ENCODE data around the gene C22orf39. TPM values are rescaled to one million over a fixed set of nuclear protein-coding genes. Genes with fewer than 3 reads are reported as not detected.
"Not testable (repeated sequence)": the region's sequence is repeated elsewhere in the genome, so short reads cannot be mapped to it uniquely, and the experiment has no call there.

The C22orf39 gene
- total and polyA plus RNA-seq, 2 donors (not counting 1 experiment from before 2014, with no cell fraction given), result 15.9 to 16.2 TPM

DNA sequence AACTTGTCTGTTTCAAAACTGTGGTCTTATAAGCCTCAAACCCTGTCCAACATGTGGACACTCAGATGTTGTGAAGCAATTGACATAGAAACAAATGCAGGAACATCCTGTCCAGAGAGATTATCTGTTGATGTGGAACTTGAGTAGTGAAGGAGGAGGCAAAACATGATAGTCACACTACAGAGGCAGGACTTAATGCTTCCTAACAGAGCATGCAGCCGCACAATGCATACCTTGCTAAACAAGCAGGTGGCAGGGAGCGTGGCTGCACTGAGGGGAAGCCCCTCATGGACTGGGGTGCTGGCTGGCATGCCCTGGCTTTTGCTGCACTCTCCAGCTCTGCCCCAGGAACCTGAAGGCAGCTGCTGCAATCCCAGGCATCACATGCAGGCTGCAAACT is 5.3 kb downstream of the C22orf39 start:
- no peaks in the 10 kb centered on the region for H4K20me1 ChIP-seq (ENCODE audit: control insufficient read depth, extremely low read depth, insufficient read depth, low read length)
- no peak for DNase-seq (ENCODE audit: low read depth in 2 of 2)
- H3K9ac ChIP-seq (ENCODE audit: insufficient read depth, low read length), result no peak overlapping the region
- H3K4me3 ChIP-seq (replicated peaks in 1 of 4; ENCODE audit: control extremely low read depth in 1 of 4, insufficient read depth in 1 of 4, low read depth in 3 of 4, low read length in 4 of 4), result no peak overlapping the region
- H3K79me2 ChIP-seq (ENCODE audit: control insufficient read depth, insufficient read depth, low read length), result peaks cover 29% of the 10 kb centered on the region
- no peak overlapping the region for H2AFZ ChIP-seq (ENCODE audit: low read length)
- no peaks in the 10 kb centered on the region for H3K9me3 ChIP-seq (ENCODE audit: control insufficient read depth, insufficient read depth, low read depth, low read length)
- no peaks in the 10 kb centered on the region for H3K4me1 ChIP-seq (ENCODE audit: control insufficient read depth, extremely low read depth, insufficient read depth, low read length)
- no peak overlapping the region for H3K4me2 ChIP-seq (ENCODE audit: extremely low read depth, insufficient read depth, low read length)
- H3K36me3 ChIP-seq (ENCODE audit: control insufficient read depth, insufficient read depth, low read length), result peaks cover 11% of the 10 kb centered on the region
- no peaks in the 10 kb centered on the region for H3K27me3 ChIP-seq (ENCODE audit: control insufficient read depth, insufficient read depth, low read length)
- no peak for TF ChIP-seq EZH2 (IDR thresholded peaks at IDR 0.05; ENCODE audit: low read length, missing control alignments)
- H3K27ac ChIP-seq (ENCODE audit: insufficient read depth, low read length), result no peak overlapping the region

DNA sequence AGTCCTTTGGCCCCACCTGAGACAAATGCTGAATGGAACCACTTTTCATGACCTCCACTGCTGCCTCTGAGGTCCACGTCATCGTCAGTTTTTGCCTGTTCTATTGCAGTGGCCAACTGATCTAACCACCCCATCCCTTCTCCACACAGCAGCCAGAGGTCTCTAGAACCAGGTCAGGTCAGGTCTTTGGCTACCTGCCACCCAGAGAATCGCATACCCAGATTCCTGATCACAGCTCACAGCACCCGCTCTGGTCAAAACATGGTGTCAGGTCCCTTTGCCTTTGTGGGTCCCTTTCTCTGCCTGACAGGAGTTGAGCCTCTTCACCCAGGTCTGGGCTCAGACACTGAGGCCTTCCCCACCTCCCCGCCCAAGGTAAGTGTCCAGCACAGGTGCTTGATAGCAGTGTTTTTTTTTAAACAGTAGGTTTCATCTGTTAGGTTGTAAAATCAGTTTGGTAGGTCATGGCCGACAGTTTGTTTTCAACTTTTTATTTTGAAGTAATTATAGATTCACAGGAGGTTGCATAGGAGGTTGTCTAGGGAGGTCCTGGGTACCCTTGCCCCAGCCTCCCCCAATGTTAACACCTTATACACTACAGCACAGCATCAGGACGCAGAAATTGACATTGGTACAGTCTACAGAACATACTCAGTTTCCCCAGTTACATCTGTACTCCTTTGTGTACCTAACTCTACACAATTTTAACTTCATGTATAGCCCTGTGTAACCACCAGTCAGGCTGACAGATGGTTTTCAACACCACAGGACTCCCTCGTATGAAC is 6.9 kb downstream of the C22orf39 start:
- Histone ChIP-seq H3K4me2 (ENCODE audit: extremely low read depth, insufficient read depth, low read length) (no peak overlapping the region), H3K4me1 (ENCODE audit: control insufficient read depth, extremely low read depth, insufficient read depth, low read length) (no peaks in the 10 kb centered on the region), H3K4me3 (replicated peaks in 1 of 4; ENCODE audit: control extremely low read depth in 1 of 4, insufficient read depth in 1 of 4, low read depth in 3 of 4, low read length in 4 of 4) (no peak overlapping the region), H3K79me2 (ENCODE audit: control insufficient read depth, insufficient read depth, low read length) (peaks cover 19% of the 10 kb centered on the region), H3K9me3 (ENCODE audit: control insufficient read depth, insufficient read depth, low read depth, low read length) (no peaks in the 10 kb centered on the region), H4K20me1 (ENCODE audit: control insufficient read depth, extremely low read depth, insufficient read depth, low read length) (no peaks in the 10 kb centered on the region), H3K27me3 (ENCODE audit: control insufficient read depth, insufficient read depth, low read length) (no peaks in the 10 kb centered on the region), H3K9ac (ENCODE audit: insufficient read depth, low read length) (no peak overlapping the region), H3K27ac (ENCODE audit: insufficient read depth, low read length) (no peak overlapping the region), H3K36me3 (ENCODE audit: control insufficient read depth, insufficient read depth, low read length) (peaks cover 14% of the 10 kb centered on the region), H2AFZ (ENCODE audit: low read length) (no peak overlapping the region)
- DNase-seq (ENCODE audit: low read depth in 2 of 2), result no peak
- no peak for TF ChIP-seq EZH2 (IDR thresholded peaks at IDR 0.05; ENCODE audit: low read length, missing control alignments)
- TF ChIP-seq, protein P1, sequence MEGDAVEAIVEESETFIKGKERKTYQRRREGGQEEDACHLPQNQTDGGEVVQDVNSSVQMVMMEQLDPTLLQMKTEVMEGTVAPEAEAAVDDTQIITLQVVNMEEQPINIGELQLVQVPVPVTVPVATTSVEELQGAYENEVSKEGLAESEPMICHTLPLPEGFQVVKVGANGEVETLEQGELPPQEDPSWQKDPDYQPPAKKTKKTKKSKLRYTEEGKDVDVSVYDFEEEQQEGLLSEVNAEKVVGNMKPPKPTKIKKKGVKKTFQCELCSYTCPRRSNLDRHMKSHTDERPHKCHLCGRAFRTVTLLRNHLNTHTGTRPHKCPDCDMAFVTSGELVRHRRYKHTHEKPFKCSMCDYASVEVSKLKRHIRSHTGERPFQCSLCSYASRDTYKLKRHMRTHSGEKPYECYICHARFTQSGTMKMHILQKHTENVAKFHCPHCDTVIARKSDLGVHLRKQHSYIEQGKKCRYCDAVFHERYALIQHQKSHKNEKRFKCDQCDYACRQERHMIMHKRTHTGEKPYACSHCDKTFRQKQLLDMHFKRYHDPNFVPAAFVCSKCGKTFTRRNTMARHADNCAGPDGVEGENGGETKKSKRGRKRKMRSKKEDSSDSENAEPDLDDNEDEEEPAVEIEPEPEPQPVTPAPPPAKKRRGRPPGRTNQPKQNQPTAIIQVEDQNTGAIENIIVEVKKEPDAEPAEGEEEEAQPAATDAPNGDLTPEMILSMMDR (conservative IDR thresholded peaks at IDR 0.05 in 1 of 2, IDR thresholded peaks at IDR 0.05 in 1 of 2; ENCODE audit: low read depth in 1 of 2, low read length in 2 of 2), result no peak

DNA sequence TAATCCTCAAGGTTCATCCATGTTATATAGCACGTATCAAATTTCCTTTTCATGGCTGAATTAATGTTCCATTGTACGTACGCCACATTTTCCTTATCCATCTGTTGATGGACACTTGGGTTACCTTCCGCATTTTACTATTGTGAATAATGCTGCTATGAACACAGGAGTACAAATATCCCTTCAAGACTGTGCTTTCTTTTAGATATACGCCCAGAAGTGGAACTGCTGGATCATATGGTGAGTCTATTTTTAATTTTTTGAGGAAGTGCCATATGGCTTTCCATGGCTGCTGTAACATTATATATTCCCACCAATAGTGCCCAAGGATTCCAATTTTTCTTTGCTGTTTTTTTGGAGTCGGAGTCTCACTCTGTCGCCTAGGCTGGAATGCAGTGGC is 9.2 kb downstream of the C22orf39 start:
- Histone ChIP-seq H3K36me3 (ENCODE audit: control insufficient read depth, insufficient read depth, low read length) (peaks cover 15% of the 10 kb centered on the region), H3K27ac (ENCODE audit: insufficient read depth, low read length) (no peak overlapping the region), H3K4me1 (ENCODE audit: control insufficient read depth, extremely low read depth, insufficient read depth, low read length) (no peaks in the 10 kb centered on the region), H3K9ac (ENCODE audit: insufficient read depth, low read length) (no peak overlapping the region), H3K4me2 (ENCODE audit: extremely low read depth, insufficient read depth, low read length) (no peak overlapping the region), H3K4me3 (replicated peaks in 1 of 4; ENCODE audit: control extremely low read depth in 1 of 4, insufficient read depth in 1 of 4, low read depth in 3 of 4, low read length in 4 of 4) (no peak overlapping the region), H3K27me3 (ENCODE audit: control insufficient read depth, insufficient read depth, low read length) (no peaks in the 10 kb centered on the region), H3K79me2 (ENCODE audit: control insufficient read depth, insufficient read depth, low read length) (peaks cover 7% of the 10 kb centered on the region), H3K9me3 (ENCODE audit: control insufficient read depth, insufficient read depth, low read depth, low read length) (no peaks in the 10 kb centered on the region), H4K20me1 (ENCODE audit: control insufficient read depth, extremely low read depth, insufficient read depth, low read length) (no peaks in the 10 kb centered on the region), H2AFZ (ENCODE audit: low read length) (no peak overlapping the region)
- no peak for DNase-seq (ENCODE audit: low read depth in 2 of 2)
- TF ChIP-seq, protein P1 (conservative IDR thresholded peaks at IDR 0.05 in 1 of 2, IDR thresholded peaks at IDR 0.05 in 1 of 2; ENCODE audit: low read depth in 1 of 2, low read length in 2 of 2), result no peak
- TF ChIP-seq EZH2 (IDR thresholded peaks at IDR 0.05; ENCODE audit: low read length, missing control alignments), result no peak

DNA sequence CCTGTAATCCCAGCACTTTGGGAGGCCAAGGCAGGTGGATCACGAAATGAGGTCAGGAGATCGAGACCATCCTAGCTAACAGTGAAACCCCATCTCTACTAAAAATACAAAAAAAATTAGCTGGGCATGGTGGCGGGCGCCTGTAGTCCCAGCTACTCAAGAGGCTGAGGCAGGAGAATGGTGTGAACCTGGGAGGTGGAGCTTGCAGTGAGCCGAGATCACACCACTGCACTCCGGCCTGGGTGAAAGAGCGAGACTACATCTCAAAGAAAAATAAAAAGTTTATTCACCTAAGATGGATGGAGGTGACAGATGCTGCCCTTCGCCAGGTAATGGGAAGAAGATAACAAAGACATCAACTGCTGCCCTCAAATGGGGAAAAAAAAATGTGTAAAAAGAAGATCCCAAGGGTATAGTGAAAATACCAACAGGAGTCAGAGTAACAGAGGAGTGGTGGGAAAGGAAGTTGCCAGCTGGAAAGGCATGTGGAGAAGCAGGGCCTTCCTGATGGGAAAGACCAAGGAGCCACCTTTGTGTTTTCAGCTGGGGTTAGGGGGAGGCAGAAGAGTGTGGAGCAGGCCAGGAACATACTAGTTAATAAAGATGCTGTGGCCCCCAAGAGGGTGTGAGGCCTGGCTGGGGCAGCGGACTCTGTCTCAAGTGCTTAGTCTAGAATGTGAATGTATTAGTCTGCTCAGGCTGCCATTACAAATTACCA is 10.9 kb downstream of the C22orf39 start:
- not testable (repeated sequence) for H3K27ac ChIP-seq (ENCODE audit: insufficient read depth, low read length); H3K79me2 ChIP-seq (ENCODE audit: control insufficient read depth, insufficient read depth, low read length); H3K4me1 ChIP-seq (ENCODE audit: control insufficient read depth, extremely low read depth, insufficient read depth, low read length); H3K27me3 ChIP-seq (ENCODE audit: control insufficient read depth, insufficient read depth, low read length); H4K20me1 ChIP-seq (ENCODE audit: control insufficient read depth, extremely low read depth, insufficient read depth, low read length); H3K4me3 ChIP-seq (replicated peaks in 1 of 4; ENCODE audit: control extremely low read depth in 1 of 4, insufficient read depth in 1 of 4, low read depth in 3 of 4, low read length in 4 of 4); H3K4me2 ChIP-seq (ENCODE audit: extremely low read depth, insufficient read depth, low read length); H3K9me3 ChIP-seq (ENCODE audit: control insufficient read depth, insufficient read depth, low read depth, low read length); H2AFZ ChIP-seq (ENCODE audit: low read length); DNase-seq (ENCODE audit: low read depth in 2 of 2); H3K9ac ChIP-seq (ENCODE audit: insufficient read depth, low read length)
- peaks cover 12% of the 10 kb centered on the region for H3K36me3 ChIP-seq (ENCODE audit: control insufficient read depth, insufficient read depth, low read length)
